H1 (cell line): Measurements from ENCODE around the gene UBL4B. TPM values are rescaled to one million over a fixed set of nuclear protein-coding genes. Genes with fewer than 3 reads are reported as not detected.

Experiments used
- CHD2 ChIP-seq: IDR thresholded peaks from 2 replicates; pipeline ENCODE4 v1.6.1; 2012; ENCODE audit warnings: low read length, improper control_type of control experiment
- EP300 ChIP-seq, 2 experiments: IDR thresholded peaks; 1 replicate in 1 of 2; 2 replicates in 1 of 2; pipeline ENCODE4 v1.6.1; 2011 to 2012; ENCODE audit warnings: low read depth in 2 of 2, low read length in 2 of 2, mild to moderate bottlenecking in 2 of 2, borderline replicate concordance in 1 of 2, inconsistent platforms in 1 of 2, moderate library complexity in 1 of 2
- KDM4A ChIP-seq: IDR thresholded peaks from one replicate; pipeline ENCODE4 v1.7.1; 2012; ENCODE audit warnings: low read depth, mild to moderate bottlenecking, moderate library complexity, low read length, inconsistent platforms; ENCODE audit not compliant: severe bottlenecking
- polyA plus RNA-seq, 7 experiments: library from polyadenylated mRNA; depleted of rRNA in 3 of 7; stranded (reverse) in 5 of 7; unstranded in 2 of 7; fragments of >200 nt in 5 of 7; fragments of 200-250 nt in 2 of 7; gene quantifications; 1 replicate in 5 of 7; 2 replicates in 1 of 7; 4 replicates in 1 of 7; pipeline versions ENCODE4 v1.2.1 to v1.2.3, GENCODE V29; 2011 to 2013; ENCODE audit warnings: missing spikeins in 2 of 7, mixed read lengths in 2 of 7
- total RNA-seq: library from RNA; stranded (reverse); fragmentation: NEBNext Ultra II Directional; extraction: Animal tissue kit (Norgen Biotek cat#: 25700); gene quantifications from 2 replicates; pipeline ENCODE4 v1.2.1, GENCODE V29; 2021

UBL4B gene
- total and polyA plus RNA-seq, 2 of the 8 experiments (the other 6 are each of a cell fraction or from before 2014, with no cell fraction given): 0.11 TPM; not detected in 1

- TF ChIP-seq EP300 (IDR thresholded peaks at IDR 0.05; ENCODE audit: borderline replicate concordance in 1 of 2, low read depth in 2 of 2, low read length in 2 of 2): no peak
- no peak for TF ChIP-seq KDM4A
- TF ChIP-seq CHD2: no peak
These were observed 46.0 kb downstream of the UBL4B start (continued) for GRCh38 chr1:110158261-110158660.
